ENCODE results near the gene PCBP2.

Gene PCBP2

GRCh38 chr12:53474077-53474476 is 22.2 kb downstream of the PCBP2 start:
- no peak for DNase-seq (ENCODE audit: low read depth)

- no peak for DNase-seq (ENCODE audit: low read depth)
Measured at GRCh38 chr12:53474819-53475218, 22.9 kb downstream of the PCBP2 start.

- no peak for DNase-seq (ENCODE audit: low read depth)
Measured at GRCh38 chr12:53476769-53477209, 24.9 kb downstream of the PCBP2 start.

GRCh38 chr12:53478865-53479264 is 27.0 kb downstream of the PCBP2 start:
- no peak for DNase-seq (ENCODE audit: low read depth)

GRCh38 chr12:53479331-53479730 is 27.4 kb downstream of the PCBP2 start:
- DNase-seq (ENCODE audit: low read depth): no peak

GRCh38 chr12:53480491-53481442 is 28.9 kb downstream of the PCBP2 start:
- DNase-seq (ENCODE audit: low read depth): no peak

GRCh38 chr12:53481458-53481857 is 29.6 kb downstream of the PCBP2 start:
- peak; percentile 61 for DNase-seq (ENCODE audit: low read depth)

- no peak for DNase-seq (ENCODE audit: low read depth)
Measured at GRCh38 chr12:53481939-53482586, 30.2 kb downstream of the PCBP2 start.

GRCh38 chr12:53482626-53483168 is 30.8 kb downstream of the PCBP2 start:
- DNase-seq (ENCODE audit: low read depth): no peak

GRCh38 chr12:53483225-53483978 is 31.5 kb downstream of the PCBP2 start:
- DNase-seq (ENCODE audit: low read depth): no peak

- DNase-seq (ENCODE audit: low read depth): no peak
Measured at GRCh38 chr12:53483979-53484377, 32.1 kb downstream of the PCBP2 start.

GRCh38 chr12:53484686-53485575 is 33.0 kb downstream of the PCBP2 start:
- no peak for DNase-seq (ENCODE audit: low read depth)

- no peak for DNase-seq (ENCODE audit: low read depth)
Measured at GRCh38 chr12:53485955-53486735, 34.2 kb downstream of the PCBP2 start.

GRCh38 chr12:53486736-53487487 is 35.0 kb downstream of the PCBP2 start:
- no peak for DNase-seq (ENCODE audit: low read depth)

GRCh38 chr12:53489242-53489864 is 37.5 kb downstream of the PCBP2 start:
- DNase-seq (ENCODE audit: low read depth): no peak

GRCh38 chr12:53492188-53492587 is 40.3 kb downstream of the PCBP2 start:
- DNase-seq (ENCODE audit: low read depth): no peak

GRCh38 chr12:53492830-53493609 is 41.1 kb downstream of the PCBP2 start:
- peak; percentile 85 for DNase-seq (ENCODE audit: low read depth)
